Activated CD8-positive, alpha-beta T cell treated with anti-CD3 and anti-CD28 coated beads for 36 hours (primary cell): Measurements from ENCODE around the gene CCDC102B. TPM values are rescaled to one million over a fixed set of nuclear protein-coding genes. Genes with fewer than 3 reads are reported as not detected.

Experiments
- ATAC-seq: fragments of 200-7000 bp; cut with Tn5 transposase; one replicate; pipeline ENCODE4 v1.10.0; 2021; ENCODE audit warnings: mild to moderate bottlenecking, moderate library complexity
- CTCF ChIA-PET: fragments of 350-600 bp; sonication (Branson Sonifier 250); formaldehyde crosslinking; loops from one replicate; lab custom pipeline; 2021; ENCODE audit warnings: antibody characterized with exemption; lab: Charles Lee
- POLR2A ChIA-PET: fragments of 350-600 bp; sonication (Branson Sonifier 250); formaldehyde crosslinking; loops from one replicate; lab custom pipeline; 2021; ENCODE audit warnings: antibody characterized with exemption; lab: Charles Lee
- DNase-seq: peaks from one replicate; pipeline ENCODE4 v3.0.0-alpha.2; 2020
- H3K27ac Mint-ChIP-seq: one replicate; pipeline ENCODE4 v1.8.0; 2021; ENCODE audit warnings: mild to moderate bottlenecking, mixed read lengths
- H3K27me3 Mint-ChIP-seq: one replicate; pipeline ENCODE4 v1.8.0; 2021; ENCODE audit warnings: mixed read lengths
- H3K36me3 Mint-ChIP-seq: one replicate; pipeline ENCODE4 v1.8.0; 2021; ENCODE audit warnings: low read depth, mixed read lengths
- H3K4me1 Mint-ChIP-seq: one replicate; pipeline ENCODE4 v1.8.0; 2021; ENCODE audit warnings: low read depth, mixed read lengths
- H3K4me3 Mint-ChIP-seq: one replicate; pipeline ENCODE4 v1.8.0; 2021; ENCODE audit warnings: mild to moderate bottlenecking, moderate library complexity, mixed read lengths
- H3K9me3 Mint-ChIP-seq: one replicate; pipeline ENCODE4 v1.8.0; 2021; ENCODE audit warnings: mixed read lengths
- intact Hi-C: fragments of 100-400 bp; cut with micrococcal nuclease; formaldehyde crosslinking; loops from one replicate; pipeline ENCODE4 v1.10.0; 2022
- total RNA-seq, 2 experiments: library from RNA; stranded (reverse); gene quantifications; one replicate each; pipeline ENCODE4 v1.2.3, GENCODE V29; 2021
- TF ChIP-seq, protein P1 (sequence below): fragments of 200-600 bp; IDR thresholded peaks from one replicate; pipeline ENCODE4 v1.8.0; 2022; ENCODE audit warnings: antibody characterized with exemption, mild to moderate bottlenecking

The CCDC102B gene
- total RNA-seq, 2 experiments from 2014 or later = 0.95 to 2.1 TPM

DNA sequence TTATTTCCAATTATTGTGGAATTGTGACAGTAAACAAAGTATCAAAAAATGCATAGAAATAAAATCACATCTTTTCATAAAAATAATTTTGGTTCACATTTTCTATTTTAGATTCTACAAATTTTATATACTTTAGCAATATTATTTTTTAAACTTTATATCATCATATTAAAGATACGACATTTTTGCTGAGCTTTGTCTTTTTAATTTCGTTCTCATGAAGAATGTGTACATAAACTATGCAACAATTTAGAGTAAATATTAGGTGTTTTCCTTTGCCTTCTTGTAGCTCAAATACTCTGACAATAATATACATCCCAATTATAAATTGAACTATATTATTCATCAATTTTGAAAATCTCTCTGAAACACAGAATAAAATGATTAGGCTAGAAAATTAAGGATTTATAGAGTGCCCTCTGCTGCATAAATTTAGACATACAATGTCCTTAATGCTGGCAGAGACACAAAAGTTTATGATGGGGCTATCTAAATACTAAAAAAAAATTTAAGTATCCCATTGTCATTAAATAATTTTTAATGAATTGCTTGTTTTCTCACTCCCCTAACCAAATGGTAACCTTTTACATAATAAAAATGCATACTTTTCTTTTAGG, 45.7 kb downstream of the CCDC102B start:
- CTCF ChIA-PET = no interaction called here
- DNase-seq (no peak), ATAC-seq (no peak)
- POLR2A ChIA-PET = no interaction called here
- TF ChIP-seq, protein P1, sequence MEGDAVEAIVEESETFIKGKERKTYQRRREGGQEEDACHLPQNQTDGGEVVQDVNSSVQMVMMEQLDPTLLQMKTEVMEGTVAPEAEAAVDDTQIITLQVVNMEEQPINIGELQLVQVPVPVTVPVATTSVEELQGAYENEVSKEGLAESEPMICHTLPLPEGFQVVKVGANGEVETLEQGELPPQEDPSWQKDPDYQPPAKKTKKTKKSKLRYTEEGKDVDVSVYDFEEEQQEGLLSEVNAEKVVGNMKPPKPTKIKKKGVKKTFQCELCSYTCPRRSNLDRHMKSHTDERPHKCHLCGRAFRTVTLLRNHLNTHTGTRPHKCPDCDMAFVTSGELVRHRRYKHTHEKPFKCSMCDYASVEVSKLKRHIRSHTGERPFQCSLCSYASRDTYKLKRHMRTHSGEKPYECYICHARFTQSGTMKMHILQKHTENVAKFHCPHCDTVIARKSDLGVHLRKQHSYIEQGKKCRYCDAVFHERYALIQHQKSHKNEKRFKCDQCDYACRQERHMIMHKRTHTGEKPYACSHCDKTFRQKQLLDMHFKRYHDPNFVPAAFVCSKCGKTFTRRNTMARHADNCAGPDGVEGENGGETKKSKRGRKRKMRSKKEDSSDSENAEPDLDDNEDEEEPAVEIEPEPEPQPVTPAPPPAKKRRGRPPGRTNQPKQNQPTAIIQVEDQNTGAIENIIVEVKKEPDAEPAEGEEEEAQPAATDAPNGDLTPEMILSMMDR = no peak
- Mint-ChIP-seq H3K36me3 (no peaks in the 10 kb centered on the region), H3K27me3 (no peaks in the 10 kb centered on the region), H3K4me1 (no peaks in the 10 kb centered on the region), H3K9me3 (no peaks in the 10 kb centered on the region), H3K27ac (no peak overlapping the region), H3K4me3 (no peak overlapping the region)
- intact Hi-C loops = loop anchor here (10.0 kb wide), 1 partner anchor 1241 kb away; no protein-coding TSS in a partner anchor

DNA sequence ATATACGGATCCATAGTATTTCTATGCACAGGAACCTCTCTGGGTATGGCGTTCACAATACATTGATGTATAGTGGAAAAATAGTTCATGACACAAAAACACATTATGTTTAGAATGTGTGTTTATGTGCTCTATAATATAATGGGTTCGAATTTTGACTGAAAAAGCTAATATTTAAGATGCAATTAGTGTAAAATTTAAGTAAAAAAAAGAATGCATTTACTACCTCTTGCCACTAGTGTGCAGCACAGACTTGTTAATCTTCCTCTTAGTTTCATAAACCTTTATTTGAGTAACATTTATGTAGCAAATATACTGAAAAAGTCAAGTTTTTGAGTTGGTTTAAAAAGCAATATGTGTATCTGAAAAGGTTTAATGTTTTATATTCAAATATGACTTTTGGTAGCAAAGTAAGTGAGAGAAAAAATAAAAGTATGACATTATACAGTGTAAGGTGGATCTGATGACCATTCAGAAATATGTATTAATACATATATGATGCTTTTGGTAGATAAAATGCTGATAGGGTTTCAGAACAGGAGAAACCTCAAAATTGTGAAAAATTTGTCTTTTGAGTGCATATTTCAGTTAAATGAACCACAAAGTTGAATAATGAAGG, 49.4 kb downstream of the CCDC102B start:
- no peaks in the 10 kb centered on the region for H3K9me3 Mint-ChIP-seq
- H3K4me3 Mint-ChIP-seq = no peak overlapping the region
- CTCF ChIA-PET = interaction anchor here (0.7 kb wide), 1 partner anchor 1196 kb away, joined by 3 read pairs; no protein-coding TSS in a partner anchor
- H3K36me3 Mint-ChIP-seq = no peaks in the 10 kb centered on the region
- no peak overlapping the region for H3K27ac Mint-ChIP-seq
- intact Hi-C loops = loop anchor here (10.0 kb wide), 1 partner anchor 1237 kb away; no protein-coding TSS in a partner anchor
- TF ChIP-seq, protein P1 = peak; percentile 67
- DNase-seq (no peak), ATAC-seq (no peak)
- H3K27me3 Mint-ChIP-seq = no peaks in the 10 kb centered on the region
- no peaks in the 10 kb centered on the region for H3K4me1 Mint-ChIP-seq
- POLR2A ChIA-PET = no interaction called here

DNA sequence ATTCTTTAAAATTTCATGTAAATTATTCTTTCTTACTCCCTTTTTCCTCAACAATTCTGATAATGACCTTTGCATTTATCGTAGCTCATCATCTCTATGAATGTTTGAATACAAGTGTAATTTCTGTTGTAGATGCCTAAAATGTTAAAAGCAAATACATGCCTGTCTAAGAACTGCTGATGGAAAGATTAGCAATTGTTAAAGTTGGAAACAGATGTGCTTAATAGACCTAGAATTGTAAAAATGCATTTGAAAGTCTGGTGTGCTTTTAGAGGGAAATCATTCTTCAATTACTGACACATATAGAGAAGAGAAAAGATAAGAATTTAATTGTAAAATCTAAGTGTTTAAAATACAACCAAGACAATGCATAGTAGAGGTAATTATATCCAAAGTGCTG, 50.4 kb downstream of the CCDC102B start:
- intact Hi-C loops = loop anchor here (10.0 kb wide), 1 partner anchor 1237 kb away; no protein-coding TSS in a partner anchor
- Mint-ChIP-seq H3K4me1 (no peaks in the 10 kb centered on the region), H3K4me3 (no peak overlapping the region), H3K27ac (no peak overlapping the region), H3K9me3 (no peaks in the 10 kb centered on the region), H3K36me3 (no peaks in the 10 kb centered on the region), H3K27me3 (no peaks in the 10 kb centered on the region)
- ATAC-seq = no peak
- ChIA-PET CTCF (no interaction called here), POLR2A (no interaction called here)
- no peak for DNase-seq
- TF ChIP-seq, protein P1 = no peak

DNA sequence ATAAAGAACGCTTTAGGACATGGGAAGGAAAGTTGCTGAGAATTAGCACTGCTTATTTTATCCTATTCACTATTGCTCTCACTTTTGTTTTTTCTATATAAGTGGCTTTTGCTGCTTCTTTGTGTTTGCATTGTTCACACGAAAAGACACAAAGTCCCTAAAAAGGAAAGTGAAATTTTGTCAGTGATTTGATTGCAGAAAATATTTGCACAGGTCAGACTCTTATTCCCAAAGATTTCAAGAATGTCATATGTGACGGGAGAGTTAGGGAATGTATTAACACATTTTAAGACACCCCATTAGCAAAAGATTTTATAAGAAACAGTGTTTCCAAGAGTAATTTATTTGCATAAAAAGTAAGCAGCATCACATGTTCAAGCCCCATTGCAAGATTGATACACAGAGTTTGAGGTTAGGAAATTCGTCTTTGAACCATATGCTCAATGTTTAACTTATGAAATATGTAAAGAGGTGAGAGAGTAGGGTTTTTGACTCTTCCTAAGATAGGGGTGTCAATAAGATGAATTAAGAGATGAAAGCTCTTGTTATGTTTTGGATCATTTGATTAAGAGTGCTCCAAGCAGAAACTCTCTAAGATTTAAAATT, 57.0 kb downstream of the CCDC102B start:
- CTCF ChIA-PET = no interaction called here
- intact Hi-C loops = no loop called here
- H3K4me3 Mint-ChIP-seq = no peak overlapping the region
- POLR2A ChIA-PET = no interaction called here
- H3K36me3 Mint-ChIP-seq = no peaks in the 10 kb centered on the region
- no peak overlapping the region for H3K27ac Mint-ChIP-seq
- H3K27me3 Mint-ChIP-seq = no peaks in the 10 kb centered on the region
- H3K4me1 Mint-ChIP-seq = no peaks in the 10 kb centered on the region
- DNase-seq (no peak), ATAC-seq (no peak)
- no peaks in the 10 kb centered on the region for H3K9me3 Mint-ChIP-seq
- TF ChIP-seq, protein P1 = no peak

DNA sequence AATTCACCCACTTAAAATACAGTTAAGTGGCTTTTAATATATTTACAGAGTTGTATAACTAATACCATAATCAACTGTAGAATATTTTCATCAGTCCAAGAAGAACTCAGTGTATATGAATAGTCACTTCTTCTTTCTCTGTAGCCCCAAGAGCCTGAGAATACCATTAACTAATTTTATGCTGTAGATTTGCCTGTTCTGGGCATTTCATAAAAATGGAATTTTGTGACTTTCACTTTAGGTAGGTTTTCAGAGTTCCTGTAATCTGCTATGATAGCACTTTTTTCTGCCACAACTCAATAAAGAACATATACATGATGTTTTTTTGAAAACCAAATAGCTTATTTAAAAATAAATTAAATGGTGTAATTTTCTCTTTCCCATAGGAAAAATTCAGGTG, 57.6 kb downstream of the CCDC102B start:
- intact Hi-C loops = no loop called here
- Mint-ChIP-seq H3K9me3 (no peaks in the 10 kb centered on the region), H3K36me3 (no peaks in the 10 kb centered on the region), H3K27ac (no peak overlapping the region), H3K4me1 (no peaks in the 10 kb centered on the region), H3K4me3 (no peak overlapping the region), H3K27me3 (no peaks in the 10 kb centered on the region)
- TF ChIP-seq, protein P1 = no peak
- DNase-seq = no peak
- POLR2A ChIA-PET = no interaction called here
- CTCF ChIA-PET = interaction anchor here (1.0 kb wide), 1 partner anchor 45 kb away, joined by 3 read pairs; no protein-coding TSS in a partner anchor
- no peak for ATAC-seq
